HL-60 (cell line): Measurements from ENCODE around the gene CDH23.

ENCODE experiments used
- CTCF ChIP-seq: IDR thresholded peaks from one replicate; pipeline ENCODE4 v1.5.1; 2011; ENCODE audit warnings: low read length, control low read depth, inconsistent platforms; ENCODE audit not compliant: insufficient read depth
- POLR2AphosphoS5 ChIP-seq: IDR thresholded peaks from 2 replicates; pipeline ENCODE4 v1.6.1; 2012; ENCODE audit warnings: low read depth
- REST ChIP-seq: IDR thresholded peaks from 2 replicates; pipeline ENCODE4 v1.6.1; 2012; ENCODE audit warnings: low read depth; ENCODE audit not compliant: insufficient replicate concordance

GRCh38 chr10:71520042-71520441, 123.3 kb downstream of the CDH23 start:
- TF ChIP-seq REST (no peak), CTCF (no peak), POLR2AphosphoS5 (no peak)
